Raji (cell line): Measurements from ENCODE around the gene MFN2.

Source experiments
- POLR2A ChIP-seq: IDR thresholded peaks from 2 replicates; pipeline ENCODE4 v1.6.1; 2011; ENCODE audit warnings: low read depth, low read length, control low read depth; ENCODE audit not compliant: insufficient read depth

Gene MFN2

GRCh38 chr1:11979851-11980675, at the start of gene MFN2:
MFN2 (plus strand) TSS chr1:11980444; CDS start chr1:11989169, 8,725 bp downstream.
- TF ChIP-seq POLR2A: peak; percentile 89

DNA sequence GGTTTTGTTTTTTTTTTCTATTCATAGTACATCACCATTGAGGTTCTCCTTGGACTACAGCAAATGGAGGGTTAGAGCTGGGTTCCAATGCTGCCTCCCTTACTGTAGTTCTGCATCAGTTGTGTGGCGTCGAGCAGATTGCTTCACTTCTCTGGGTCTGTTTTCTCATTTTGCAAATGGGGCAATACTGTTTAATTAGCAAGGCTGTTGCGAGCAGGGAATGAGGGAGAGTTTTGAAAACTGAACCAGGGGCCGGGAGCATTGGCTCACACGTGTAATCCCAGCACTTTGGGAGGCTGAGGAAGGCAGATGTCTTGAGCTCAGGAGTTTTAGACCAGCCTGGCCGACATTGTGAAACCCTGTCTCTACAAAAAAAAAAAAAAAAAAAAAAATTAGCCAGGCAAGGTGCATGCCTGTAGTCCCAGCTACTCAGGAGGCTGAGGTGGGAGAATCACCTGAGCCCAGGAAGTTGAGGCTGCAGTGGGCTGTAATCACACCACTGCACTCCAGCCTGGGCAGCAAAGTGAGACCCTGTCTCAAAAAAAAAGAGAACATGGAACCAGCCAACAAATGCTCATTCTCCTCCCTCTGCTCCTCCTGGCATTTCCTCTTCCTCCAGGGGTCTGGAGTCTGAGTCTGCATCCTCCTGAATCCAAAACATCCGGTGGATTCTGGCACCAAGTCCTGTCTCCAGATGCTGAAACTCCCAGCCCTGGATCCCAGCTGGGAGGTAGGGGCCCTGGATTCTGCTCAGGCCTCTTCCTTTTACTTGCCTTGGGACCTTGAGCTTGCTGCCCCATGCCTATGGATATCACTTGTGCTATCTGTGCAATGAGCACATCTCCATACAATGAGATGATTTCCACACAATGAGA, 49.4 kb upstream of the MFN2 start:
- no peak for TF ChIP-seq POLR2A

- TF ChIP-seq POLR2A: no peak
These were observed 48.4 kb upstream of the MFN2 start for GRCh38 chr1:11931845-11932244.

DNA sequence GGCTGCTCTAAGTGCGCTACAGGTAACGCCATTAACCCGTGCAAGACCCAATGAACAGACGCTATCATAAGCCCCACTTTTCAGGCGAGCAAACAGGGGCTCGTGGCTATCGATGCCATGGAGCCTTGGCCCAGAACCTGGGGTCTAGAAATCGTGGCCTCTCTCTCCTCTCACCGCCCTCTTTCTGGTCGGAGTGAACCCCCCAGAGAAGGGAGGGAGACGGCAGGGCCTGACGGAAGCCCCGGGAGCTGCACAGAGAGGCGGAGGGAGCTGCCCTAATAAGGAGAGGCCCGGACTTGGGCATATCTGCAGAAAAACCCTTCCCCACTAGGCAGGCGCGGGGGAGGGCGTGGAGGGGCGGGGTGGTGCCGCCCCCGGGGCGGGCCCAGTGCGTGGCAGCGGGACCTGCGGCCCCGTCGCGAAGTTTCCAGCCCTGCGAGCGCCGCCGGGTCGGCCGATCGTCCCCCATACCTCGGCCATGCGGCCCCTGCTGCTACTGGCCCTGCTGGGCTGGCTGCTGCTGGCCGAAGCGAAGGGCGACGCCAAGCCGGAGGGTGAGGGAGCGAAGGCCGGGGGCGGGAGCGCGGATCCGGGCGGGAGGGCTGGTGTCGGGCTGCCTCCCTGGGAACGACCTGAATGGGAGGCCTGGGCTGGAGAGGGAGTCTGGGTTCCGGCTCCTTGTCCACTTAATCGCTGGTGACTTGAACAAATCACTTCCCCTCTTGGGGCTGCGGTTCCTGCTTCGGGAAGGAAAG, 45.8 kb upstream of the MFN2 start, which contains the start of gene PLOD1:
TSS of gene PLOD1 (plus strand) at position 416 of the 755 bp plus-strand sequence. CDS start at position 479, 63 bp downstream.
- TF ChIP-seq POLR2A: peak; percentile 96

DNA sequence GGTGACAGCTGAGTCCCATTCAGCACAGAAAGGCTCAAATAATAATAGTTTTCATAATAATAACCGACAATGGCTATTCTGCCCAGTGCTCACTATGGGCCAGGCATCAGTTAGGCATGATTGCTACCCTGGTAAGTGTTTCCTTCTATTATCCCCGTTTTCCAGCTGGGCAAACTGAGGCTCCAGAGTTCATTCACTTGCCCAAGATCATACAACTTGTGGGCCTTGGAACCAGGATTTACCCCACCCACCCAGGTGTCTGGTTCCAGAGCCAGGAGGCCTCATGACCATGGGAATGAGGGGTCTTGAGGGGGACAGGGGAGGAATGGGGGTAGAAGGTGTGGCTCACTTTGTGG, 45.2 kb upstream of the MFN2 start:
- no peak for TF ChIP-seq POLR2A

DNA sequence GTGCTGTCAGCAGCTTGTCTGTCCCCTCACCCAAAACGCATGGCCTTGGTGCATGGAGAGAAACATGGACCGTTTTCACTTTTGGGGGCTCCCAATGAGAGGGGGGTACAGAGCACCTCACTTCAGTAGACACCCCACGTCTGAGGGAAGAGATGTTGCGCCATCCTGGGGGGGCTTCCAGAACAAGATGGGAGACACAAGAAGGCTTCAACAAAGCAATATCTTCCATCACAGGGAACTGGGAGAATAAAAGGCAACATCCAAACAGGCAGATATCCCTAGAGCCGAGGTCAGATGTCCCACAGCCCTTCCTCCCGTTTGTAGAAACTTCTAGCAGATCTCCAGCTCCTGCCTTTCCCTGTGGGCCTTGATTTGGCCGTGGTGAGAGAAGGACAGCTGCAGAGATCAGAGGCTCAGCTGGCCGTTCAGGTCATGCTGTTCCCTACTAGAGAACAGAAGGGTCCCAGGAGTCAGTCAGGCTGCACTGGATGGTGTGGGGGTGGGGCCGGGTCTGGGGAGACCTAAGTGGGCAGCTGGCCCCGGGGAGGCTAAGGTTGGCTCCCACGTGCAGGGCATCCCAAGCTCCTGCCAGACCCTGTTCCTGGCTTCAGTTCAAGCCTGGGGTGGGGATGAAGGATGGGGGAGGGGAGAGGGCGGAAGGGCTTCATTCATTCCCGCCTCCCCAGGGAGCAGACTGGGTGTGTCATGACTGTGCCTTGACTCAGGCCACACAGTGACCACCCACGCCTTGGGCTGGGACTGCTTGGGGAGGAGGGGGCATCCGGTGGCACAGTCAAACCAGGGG, 41.3 kb upstream of the MFN2 start:
- no peak for TF ChIP-seq POLR2A

DNA sequence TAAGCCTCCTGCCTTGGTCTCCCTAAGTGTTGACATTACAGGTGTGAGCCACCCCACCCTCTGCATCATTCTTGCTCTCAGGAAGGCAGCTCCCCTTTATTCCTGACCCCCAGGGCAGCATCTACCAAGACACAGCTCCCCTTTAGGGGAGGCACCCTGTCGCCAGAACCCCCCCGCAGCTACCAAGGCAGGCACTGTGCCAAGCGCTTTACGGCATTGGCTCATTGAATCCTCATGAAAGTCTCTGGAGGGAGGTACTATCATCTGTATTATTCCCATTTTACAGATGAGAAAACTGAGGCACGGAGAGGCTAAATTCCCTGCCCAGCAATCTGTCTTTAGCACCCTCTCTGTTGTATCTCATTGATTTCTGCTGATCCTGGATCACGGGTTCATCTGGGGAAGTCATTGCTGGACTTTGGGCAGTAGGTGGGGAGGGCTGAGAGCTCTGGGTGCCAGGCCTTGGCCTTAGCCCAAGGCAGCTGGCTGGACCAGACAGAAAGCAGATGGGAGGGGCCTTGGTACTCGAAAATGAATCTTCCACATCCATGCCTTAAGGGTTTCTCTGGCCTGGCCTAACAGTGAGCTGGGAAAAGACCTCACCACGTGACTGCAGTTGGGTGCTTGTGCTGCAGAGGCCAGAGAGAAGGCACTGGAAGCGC, 39.9 kb upstream of the MFN2 start:
- no peak for TF ChIP-seq POLR2A

- no peak for TF ChIP-seq POLR2A
These were observed 38.0 kb upstream of the MFN2 start for GRCh38 chr1:11942280-11942679.

- TF ChIP-seq POLR2A: no peak
These were observed 36.6 kb upstream of the MFN2 start for GRCh38 chr1:11943619-11944018.

DNA sequence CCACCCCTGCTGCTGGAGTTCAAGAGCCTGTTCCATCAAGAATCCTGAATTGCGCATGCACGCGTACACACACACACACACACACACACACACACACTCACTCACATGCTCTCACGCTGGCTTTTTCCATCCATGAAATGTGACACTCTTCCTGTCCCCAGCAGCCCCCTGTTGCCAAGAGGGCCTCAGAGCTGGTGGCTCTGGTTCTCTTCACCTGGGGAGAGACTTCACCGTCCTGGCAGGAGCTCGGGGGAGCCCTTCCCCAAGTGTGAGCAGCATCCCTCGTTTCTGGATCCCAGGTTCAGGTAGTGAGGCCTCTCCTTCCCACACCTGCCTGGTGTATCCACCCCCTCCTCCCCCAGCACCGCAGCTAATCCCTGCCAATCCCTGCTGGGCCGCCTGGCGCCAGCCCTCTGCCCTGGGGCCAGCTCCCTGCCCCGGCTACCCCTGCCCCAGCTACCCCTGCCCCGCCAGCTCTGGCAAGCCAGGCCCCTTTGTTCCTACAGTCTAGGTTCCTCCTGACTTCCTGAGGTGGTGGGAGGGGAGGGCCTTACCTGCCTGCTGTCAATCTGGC, 35.8 kb upstream of the MFN2 start:
- no peak for TF ChIP-seq POLR2A

DNA sequence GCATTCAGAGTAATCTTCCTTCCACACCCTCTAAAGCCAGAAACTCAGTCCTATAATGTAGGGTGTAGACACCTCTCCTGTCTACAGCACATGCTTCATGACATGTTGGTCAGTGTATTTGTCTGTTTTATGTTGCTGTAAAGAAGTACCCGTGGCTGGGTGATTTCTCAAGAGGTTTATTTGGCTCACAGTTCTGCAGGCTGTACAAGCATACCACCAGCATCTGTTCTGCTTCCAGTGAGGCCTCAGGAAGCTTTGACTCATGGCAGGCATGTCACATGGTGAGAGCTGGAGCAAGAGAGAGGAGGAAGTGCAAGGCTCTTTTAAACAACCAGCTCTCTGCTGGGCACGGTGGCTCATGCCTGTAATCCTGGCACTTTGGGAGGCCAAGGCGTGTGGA, 33.6 kb upstream of the MFN2 start:
- no peak for TF ChIP-seq POLR2A

GRCh38 chr1:11948822-11949458, 31.3 kb upstream of the MFN2 start:
- no peak for TF ChIP-seq POLR2A

DNA sequence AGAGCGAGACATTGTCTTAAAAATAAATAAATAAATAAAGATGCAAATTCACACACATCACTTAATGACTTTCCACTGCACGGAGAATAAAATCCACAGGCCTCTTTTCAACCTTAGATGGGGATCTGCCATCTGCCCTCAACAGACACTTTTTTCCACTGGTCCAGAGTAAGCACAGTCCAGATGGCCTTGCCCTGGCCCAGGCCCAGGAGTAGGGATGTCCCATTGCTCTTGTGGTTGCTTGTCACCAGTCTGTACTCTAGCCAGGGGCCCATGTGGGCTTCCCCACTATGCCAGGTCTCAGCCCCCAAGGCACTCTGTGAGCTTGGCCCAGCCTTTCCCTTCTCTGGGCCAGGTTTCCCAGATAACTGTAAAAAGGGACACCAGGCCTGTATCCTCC, 28.3 kb upstream of the MFN2 start:
- TF ChIP-seq POLR2A: no peak

DNA sequence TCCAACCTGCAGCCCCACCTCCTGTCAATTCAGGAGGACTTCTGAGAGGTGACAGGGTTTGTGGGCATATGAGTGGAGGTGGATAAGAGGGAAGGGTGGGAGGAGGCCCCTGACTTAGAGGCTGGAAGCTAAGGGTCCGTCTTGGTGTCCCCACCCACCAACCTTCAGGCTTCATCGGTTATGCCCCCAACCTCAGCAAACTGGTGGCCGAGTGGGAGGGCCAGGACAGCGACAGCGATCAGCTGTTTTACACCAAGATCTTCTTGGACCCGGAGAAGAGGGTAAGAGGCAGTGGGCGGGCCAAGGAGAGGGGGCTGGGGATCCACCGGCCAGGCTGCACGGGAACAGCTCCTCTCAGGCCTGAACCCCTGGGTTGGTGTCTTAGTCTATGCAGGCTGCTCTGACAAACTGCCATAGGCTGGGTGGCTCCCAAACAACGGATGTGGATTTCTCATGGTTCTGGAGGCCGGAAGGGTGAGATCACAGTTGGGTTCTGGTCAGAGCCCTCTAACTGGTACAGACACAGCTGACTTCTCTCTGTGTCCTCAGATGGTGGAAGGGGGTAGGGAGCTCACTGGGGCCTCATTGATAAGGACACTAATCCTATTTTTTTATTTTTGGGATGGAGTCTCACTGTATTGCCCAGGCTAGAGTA, 27.7 kb upstream of the MFN2 start:
- no peak for TF ChIP-seq POLR2A
